GM12874 (cell line): Measurements from ENCODE around the gene LMX1A.

ENCODE experiments used
- CTCF ChIP-seq: IDR thresholded peaks from 2 replicates; pipeline ENCODE4 v1.5.1; 2011; ENCODE audit warnings: low read depth, mild to moderate bottlenecking, control low read depth, low read length, moderate library complexity; ENCODE audit not compliant: insufficient read depth

Gene LMX1A

DNA sequence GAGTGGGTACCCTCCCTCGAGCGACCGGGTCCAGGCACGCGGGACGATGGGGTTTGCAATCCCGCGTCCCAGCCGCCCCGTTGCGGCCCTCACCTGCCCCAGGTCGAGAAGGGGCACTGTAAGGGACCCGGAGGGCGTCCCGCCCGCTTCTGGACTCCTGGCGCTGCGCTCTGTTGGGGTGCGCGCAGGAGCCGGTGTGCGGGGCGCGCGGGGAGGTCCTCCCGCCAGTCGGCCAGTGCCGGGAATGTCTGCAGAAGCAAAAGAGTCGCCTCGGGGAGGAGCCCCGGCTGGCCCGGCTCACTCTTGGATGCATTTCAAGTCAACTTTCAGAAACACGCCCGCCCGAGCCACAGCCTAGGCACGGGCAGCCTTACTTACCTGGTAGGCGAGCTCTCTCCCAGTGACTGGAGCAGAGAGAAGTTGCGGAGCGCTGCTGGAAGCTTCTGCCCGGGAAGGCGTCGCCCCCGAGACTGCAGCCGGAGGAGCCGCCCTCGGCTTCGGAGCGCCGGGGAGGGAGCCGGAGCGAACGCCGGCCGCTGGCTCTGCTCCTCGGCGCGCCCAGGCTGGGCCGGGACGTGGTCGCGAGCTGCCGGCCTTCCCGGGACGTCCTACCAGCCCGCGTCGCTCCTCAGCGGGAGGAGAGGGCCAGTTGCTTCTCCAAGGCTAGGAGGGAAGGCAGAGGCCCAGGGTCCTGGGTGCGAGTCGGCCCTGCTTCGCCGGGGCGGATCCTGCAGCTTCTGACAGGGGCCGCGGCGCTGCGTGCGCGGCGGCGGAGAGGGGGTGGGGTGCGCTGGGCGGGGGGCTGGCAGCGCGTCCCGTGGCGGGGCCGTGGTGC, at the start of gene LMX1A:
Gene LMX1A (minus strand): TSS at position 739 of the 835 bp plus-strand sequence. CDS start 1,156 bp downstream, outside the sequence.
- TF ChIP-seq CTCF, result no peak

DNA sequence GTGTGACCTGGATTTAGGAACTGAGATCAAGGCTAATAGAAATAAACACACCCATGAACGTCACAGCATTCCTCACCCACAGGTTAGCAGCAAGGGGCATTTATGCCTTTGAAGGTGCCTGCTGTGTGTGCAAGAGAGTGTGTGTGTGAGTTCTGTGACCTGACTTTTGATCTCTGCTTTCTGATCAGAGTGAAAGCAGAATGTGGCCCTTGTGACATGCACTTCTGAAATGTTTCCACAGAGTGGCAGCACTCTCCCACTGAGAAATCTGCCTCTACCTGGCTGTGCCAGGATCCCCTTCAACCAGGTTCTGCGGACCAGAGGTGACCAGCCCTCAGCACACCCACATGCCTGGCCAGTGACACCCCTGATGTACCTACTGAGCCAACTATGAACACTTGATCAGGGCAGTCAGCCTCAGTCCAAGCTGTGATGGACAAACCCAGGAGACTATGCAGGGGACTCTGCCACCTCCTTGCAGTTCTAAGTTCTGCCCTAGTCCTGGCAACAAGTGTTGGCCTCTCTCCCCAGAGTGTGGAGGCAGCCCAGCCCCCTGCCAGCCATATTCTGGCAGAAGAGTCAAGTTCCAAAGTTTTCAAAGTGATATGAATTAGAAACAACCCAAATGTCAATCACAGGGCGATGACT, 47.4 kb upstream of the LMX1A start:
- peak; percentile 71 for TF ChIP-seq CTCF

DNA sequence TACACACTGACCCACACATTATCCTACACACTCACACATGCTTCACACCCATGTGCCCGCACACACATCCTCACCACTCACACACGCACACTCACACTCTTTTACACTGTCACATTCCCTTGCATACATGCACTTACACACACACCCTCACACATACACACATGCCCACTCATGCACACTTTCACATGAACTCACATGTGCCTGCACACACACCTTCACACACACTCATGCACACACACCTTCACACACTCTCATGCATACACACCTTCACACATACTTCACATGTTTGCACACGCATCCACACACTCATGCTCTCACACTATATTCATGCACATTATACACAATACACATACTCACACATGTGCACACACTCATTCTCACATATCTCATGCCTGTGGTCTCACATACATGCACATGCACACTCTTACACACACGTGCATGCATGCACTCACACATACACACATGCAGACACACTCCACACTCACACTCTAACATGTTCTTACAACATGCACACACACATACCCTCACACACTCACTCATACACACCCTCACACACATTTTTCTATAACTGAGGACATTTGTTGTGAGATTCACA, 46.1 kb upstream of the LMX1A start:
- TF ChIP-seq CTCF, result no peak

GRCh38 chr1:165397944-165398343, 41.4 kb upstream of the LMX1A start:
- TF ChIP-seq CTCF, result no peak

GRCh38 chr1:165395901-165396300, 39.4 kb upstream of the LMX1A start:
- no peak for TF ChIP-seq CTCF

GRCh38 chr1:165395478-165395877, 39.0 kb upstream of the LMX1A start:
- TF ChIP-seq CTCF, result no peak

DNA sequence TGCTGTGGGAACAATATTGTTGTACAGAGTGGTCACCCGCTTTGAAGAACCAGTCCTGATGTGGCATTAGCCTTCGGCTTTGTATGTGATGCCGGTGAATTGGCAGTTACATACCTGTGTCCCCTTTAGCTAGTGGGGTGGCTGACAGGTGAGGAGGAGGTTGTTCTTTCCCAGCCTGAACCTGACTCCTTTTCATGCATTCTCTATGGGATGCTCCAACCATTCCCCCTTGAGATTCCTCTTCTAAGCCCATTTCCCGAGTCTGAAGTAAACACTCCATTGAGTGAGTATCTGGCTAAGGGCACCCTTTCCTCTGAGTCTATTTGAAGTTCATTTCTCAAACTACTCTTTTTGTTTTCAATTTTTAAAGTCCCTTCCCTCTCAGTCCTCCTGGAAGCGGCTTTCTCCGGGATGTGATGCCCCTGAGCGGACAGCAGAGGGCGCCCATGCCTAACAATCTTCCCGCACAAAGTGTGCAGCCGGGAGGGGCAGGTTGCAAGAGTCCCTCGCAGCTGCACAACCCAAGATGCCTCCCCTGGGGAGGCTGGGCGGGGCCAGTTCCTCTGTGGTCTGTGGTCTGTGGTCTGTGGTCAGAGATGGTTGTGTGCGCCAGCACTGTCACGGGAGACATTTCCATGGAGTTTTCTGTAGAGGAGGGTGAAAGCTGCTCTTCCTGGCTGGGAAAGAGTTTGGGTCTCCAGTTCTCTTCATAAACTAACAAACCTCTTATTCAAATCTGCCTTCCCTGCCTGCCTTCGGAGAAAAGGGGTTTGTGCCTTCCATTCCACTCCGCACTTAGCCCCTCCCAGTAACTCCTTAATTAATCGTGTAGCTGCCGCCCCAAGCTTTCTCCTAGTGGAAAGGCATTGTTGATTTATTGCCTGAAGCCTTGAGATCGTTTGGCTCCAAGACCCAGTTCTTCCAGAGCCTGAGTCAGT, 36.4 kb upstream of the LMX1A start:
- peak; percentile 88 for TF ChIP-seq CTCF
